GM18951 (cell line): ENCODE data around the gene AP3S2.
"Not testable (repeated sequence)": the region's sequence is repeated elsewhere in the genome, so short reads cannot be mapped to it uniquely, and the experiment has no call there.

Experiments
- POLR2A ChIP-seq: IDR thresholded peaks from 4 replicates; pipeline ENCODE4 v1.6.1; 2011; ENCODE audit warnings: mild to moderate bottlenecking; ENCODE audit not compliant: insufficient read length, insufficient read depth; ENCODE audit errors: extremely low read depth
- in situ Hi-C: fragments of 300-500 bp; cut with MboI; formaldehyde crosslinking; loops from one replicate; pipeline ENCODE4 v1.12.0; 2022; ENCODE audit warnings: low sequenced_read_pairs, mixed read lengths, inconsistent platforms; ENCODE audit not compliant: unreplicated experiment

Gene AP3S2

DNA sequence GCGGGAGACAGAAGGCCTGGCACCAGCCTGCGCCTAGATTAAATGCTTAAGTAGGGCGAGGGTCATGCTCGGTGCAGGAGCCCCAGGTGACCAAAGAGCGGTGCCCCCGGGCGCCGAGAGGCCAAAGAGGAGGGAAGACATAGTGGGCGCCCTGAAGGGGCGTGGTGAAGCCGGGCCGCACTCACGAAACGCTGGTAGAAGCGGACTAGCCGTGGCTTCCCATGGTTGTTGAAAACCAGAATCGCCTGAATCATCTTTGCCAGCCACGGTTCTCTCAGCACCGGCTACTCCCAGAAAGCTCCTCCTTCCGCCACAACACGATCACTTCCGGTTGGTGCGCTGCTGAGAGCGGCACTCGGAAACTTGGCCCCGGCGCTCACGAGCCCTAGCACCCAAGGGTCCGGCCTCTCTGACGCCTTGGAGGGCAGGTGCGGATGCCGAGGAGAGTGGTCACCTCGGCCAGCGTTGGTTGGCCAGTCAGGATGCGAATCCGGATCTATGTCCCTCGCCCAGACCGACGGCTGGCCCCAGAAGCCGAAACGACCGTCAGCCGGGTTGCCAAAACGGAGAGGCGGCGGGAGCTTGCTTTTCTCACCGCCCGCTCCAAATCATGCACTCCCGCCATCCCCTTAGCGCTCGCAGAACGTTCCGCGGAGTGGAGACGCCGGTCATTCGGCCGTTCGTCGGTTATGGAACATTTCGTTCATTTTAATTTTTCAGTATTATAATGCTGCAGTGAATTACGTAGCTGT is at the start of gene AP3S2:
TSS of gene AP3S2 (minus strand) at position 299 of the 752 bp plus-strand sequence. CDS start at position 254, 45 bp downstream.
- in situ Hi-C loops = no loop called here
- peak; percentile 77 for TF ChIP-seq POLR2A

DNA sequence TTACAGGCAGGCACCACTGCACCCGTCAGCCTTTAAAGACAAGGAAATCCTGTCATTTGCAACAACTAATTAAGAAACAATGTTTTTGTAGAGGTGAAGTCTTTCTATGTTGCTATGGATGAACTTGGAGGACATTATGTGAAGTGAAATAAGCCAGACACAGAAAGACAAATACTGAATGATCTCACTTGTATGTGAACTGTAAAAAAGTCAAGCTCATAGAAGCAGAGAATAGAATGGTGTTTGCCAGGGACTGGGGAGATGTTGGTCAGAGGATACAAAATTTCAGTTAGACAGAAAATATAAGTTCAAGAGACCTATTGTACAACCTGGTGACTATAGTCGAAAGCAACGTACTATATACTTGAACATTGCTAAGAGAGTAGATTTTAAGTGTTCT is 46.1 kb upstream of the AP3S2 start:
- TF ChIP-seq POLR2A = no peak
- in situ Hi-C loops = no loop called here

DNA sequence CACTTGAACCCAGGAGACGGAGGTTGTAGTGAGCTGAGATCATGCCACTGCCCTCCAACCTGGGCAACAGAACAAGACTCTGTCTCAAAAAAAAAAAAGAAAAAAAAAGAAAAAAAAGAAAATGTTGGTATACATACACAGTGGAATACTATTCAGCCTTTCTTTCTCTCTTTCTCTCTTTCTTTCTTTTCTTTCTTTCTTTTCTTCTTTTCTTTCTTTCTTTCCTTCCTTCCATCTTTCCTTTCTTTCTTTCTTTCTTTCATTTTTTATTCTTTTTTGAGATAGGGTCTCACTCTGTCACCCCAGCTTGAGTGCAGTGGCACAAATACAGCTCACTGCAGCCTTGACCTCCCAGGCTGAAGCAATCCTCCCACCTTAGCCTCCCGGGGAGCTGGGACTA is 45.6 kb upstream of the AP3S2 start:
- in situ Hi-C loops = not testable (repeated sequence)

DNA sequence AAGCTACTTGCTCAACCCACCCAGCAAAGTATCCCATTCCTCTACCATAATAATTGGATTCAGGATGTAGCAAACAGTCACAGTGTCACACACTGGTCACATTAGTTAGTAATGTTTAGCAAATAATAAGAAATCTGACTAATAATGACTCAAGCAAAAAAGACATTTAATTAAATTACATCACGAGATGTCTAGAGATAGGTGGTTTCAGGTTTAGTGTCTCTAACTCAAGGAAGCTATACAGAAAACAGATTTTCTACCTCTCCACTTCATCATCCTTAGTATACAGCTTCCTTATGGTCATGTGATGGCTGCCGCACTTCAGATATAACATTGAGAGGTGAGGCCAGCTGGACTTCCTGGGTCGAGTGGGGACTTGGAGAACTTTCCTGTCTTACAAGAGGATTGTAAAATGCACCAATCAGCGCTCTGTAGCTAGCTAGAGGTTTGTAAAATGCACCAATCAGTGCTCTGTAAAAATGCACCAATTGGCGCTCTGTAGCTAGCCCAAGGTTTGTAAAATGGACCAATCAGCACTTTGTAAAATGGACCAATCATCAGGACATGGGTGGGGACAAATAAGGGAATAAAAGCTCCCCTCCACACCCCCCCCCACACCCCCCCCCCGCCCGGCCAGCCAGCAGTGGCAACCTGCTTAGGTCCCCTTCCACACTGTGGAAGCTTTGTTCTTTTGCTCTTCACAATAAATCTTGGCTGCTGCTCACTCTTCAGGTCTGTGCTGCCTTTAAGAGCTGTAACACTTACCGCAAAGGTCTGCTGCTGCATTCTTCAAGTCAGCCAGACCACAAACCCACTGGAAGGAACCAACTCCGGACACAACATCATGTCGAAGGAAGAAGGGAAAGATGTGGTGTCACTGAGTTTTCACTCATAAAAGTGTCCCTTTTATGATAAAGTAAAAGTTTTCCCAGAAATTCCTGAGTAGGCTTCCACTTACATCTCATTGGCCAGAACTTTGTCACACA is 43.9 kb upstream of the AP3S2 start:
- no peak for TF ChIP-seq POLR2A
- in situ Hi-C loops = no loop called here

DNA sequence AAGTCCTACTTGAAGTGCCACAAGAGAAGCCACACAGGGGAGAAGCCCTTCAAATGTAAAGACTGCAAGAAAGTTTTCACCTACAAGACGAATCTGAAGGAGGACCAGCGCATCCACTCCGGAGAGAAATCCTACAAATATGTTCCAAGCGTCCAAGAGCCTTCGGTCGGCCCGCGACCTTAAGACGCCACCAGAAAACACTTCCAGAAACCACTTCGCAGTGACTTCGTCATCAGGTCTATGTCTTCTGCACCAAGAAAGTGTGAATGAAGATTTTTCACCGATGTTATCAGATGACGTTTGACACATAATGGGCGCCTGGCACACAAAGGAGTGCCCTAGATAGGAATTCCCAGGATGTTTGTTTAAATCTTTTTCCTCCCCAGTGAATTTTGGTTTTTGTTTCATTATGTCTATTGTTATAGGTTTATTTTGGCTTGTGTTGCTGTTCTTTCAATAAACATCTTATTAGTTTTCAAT is 43.0 kb upstream of the AP3S2 start:
- no peak for TF ChIP-seq POLR2A
- in situ Hi-C loops = no loop called here

DNA sequence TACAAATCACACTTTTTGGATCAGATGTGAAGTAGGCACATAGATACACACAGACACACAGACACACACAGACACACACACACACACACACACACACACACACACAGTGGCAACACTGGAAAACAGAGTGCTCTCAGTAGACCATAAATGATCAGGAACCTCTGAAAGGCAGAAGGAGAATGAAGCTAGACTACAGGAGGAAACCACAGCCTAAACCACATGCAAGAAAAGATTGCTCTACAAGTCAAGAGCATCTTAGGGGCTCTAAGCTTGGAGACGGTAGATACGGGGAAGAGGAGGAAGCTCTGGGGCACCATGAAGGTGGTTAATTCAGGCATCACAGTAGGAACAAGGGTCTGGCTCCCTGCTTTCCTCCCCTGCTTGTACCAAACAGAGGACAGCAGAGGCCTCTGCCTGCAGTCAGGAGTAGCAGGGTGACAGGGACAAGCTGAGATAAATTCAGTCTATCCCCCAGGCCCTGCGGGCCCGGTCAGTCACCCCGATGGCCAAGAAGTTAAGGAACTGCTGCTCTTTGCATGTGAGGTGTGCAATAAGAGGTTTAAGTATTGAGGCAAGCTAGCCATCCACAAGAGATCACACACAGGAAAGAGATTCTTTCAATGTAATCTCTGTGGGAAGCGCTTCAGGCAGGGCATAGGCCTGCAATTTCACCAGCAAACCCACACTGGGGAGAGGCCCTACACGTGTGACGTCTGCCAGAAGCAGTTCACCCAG is 42.4 kb upstream of the AP3S2 start:
- no peak for TF ChIP-seq POLR2A
- in situ Hi-C loops = no loop called here

DNA sequence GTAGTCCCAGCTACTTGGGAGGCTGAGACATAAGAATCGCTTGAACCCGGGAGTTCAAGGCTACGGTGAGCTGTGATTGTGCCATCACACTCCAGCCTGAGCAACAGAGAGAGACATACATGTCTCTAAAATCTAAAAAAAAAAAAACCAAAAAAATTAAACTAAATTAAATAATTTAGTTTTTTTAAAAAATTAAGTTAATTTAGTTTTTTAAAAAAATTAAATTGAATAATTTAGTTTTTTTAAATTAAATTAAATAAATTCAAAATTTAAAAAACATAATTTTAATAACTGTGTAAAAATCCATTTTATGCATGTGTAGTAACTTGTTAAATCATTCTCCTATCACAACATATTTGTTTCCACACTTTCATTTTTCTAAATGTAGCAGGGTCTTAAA is 39.1 kb upstream of the AP3S2 start:
- no peak for TF ChIP-seq POLR2A
- in situ Hi-C loops = no loop called here

DNA sequence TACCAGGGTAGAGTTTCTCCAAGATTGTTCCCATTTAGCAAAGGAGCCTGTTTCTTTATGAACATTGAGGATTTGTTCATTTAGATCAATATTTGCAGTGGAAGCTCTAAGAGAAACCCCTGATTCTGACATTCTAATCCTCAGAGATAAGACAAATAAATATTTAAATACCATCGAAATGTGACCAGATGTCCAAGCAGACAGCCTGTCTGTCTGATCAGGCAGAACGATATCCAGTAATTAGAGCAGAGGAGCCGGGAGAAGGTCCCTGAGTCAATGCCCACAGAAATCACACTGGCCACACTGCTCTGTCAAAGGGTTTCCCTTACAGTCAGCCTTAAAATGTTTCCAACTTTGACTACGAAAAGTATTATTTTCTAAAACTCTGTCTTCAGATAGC is 34.6 kb upstream of the AP3S2 start:
- in situ Hi-C loops = no loop called here
- TF ChIP-seq POLR2A = no peak

DNA sequence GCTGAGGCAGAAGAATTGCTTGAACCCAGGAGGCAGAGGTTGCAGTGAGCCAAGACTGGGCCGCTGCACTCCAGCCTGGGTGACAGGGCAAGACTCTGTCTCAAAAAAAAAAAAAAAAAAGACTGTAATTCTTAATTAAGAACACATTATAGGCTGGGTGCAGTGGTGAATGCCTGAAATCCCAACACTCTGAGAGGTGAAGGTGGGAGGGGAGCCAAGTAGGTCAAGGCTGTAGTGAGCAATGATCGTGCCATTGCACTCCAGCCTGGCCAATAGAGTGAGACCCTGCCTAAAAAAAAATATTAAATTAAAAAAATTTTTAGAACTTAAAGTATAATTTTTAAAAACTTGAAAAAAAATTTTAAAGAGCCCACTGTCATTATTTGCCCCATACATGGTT is 32.4 kb upstream of the AP3S2 start:
- in situ Hi-C loops = no loop called here
- TF ChIP-seq POLR2A = no peak

DNA sequence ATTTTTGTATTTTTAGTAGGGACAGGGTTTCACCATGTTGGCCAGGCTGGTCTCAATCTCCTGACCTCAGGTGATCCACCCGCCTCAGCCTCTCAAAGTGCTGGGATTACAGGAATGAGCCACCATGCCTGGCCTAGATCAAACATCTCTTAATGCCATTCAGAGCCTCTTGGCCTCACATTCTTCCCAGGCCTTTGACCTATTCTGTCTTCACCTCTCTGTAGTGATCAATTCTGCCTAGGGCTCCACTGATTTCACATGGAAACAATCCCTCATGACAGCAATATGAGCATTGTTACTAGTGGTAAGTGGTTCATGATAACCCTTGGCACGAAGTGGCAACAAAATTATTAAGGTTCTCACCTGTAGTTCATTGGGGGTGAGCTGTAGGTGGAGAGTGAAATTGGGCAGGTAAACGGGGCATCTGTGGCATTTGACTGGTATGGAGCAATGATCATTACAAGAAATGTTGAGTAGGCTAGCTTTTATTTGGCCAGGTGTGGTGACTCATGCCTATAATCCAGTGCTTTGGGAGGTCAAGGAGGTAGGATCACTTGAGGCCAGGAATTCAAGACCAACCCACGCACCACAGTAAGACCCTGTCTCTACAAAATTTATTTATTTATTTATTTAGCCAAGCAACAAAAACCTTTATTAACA is 23.8 kb upstream of the AP3S2 start:
- in situ Hi-C loops = no loop called here
- TF ChIP-seq POLR2A = no peak

DNA sequence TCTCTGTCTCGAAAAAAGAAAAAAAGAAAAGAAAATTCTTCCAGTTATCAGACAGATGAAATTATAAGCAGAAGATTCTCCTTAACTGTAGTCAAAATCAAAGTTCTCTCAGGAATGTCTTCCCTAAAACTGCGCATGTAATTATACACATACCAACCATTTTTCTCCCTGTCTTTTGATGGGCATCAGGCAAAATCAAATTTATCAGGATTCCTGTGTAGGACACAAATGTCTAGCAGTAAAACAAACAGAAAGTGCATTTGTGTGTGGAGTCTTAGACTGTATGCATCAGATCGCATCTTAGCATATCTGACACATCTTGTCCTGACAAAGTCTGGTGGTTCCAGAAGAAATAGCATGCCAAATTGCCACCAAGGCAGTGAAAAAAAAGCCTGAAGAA is 22.9 kb upstream of the AP3S2 start:
- in situ Hi-C loops = no loop called here
- TF ChIP-seq POLR2A = no peak

DNA sequence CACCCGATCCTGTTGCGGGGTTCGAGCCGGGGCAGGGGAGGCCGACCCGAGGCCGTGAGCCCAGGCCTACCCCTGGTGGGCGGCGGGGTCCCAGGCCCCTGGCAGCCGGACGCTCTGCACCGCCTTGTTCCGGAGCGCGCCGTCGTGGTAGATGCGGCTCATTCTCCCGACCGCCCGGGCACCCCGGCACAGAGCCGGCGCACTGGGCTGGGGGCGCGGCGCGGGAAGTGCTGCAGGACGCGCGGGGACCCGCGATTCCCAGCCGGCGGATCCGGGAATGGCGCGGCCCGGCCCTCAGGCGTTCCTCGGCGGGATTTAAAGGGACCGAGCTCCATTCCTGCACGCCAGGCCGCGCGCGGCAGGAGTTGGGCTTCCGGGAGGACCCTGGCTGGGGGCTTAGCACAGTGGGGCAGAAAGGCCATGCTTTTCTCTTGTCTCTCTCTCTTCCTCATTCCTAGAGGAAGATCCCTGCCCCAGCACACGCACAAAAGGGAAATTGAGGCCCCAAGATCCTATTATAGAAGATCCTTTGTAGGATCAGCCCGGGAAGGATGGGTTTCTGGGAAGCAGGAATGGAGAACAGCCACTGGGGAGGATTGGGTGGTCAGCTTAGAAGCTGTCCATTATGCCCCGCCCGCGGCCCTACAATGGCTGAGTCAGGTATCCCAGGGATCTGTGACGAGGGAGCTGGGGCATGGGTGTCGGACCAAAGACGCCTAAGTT is 19.0 kb upstream of the AP3S2 start, which contains the start of gene ARPIN:
TSS of gene ARPIN (minus strand) at position 279 of the 723 bp plus-strand sequence. CDS start at position 162, 117 bp downstream.
- in situ Hi-C loops = no loop called here
- TF ChIP-seq POLR2A = no peak

DNA sequence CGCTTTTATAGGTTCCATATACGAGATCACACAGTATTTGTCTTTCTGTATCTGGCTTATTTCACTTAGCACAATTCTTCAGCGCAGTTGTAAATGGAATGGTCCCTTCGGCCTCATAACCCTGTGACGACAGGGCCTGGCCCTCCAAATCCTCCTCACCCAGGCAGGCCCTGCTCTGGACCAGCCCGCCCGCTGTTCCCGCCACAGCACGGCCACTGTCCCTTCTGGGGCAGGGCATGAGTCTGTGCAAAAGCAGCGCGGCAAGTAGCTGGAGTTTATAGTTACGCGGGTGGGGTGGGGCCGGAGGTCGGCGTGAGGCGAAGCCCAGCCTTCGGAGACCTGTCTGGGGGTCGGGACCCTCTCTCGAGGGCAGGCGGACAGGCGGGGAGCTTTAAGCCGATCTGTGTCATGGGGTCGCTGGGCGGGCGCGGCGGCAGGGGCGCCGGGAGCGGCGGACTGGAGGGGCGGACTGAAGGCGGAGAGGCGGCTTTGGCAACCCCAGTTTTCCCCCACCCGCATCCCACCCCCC is 18.4 kb upstream of the AP3S2 start:
- TF ChIP-seq POLR2A = no peak
- in situ Hi-C loops = no loop called here
